Choroid plexus epithelial cell (primary cell): ENCODE data around the gene AFAP1L1.

ENCODE experiments used
- DNase-seq: peaks from one replicate; pipeline ENCODE4 v3.0.0-alpha.2; 2010; ENCODE audit warnings: low read depth
- H3K4me3 ChIP-seq: 2 replicates; pipeline ENCODE4 v1.5.1; 2011; ENCODE audit warnings: low read depth, mild to moderate bottlenecking, control low read depth, low read length, moderate library complexity
- TF ChIP-seq, protein P1 (sequence below): conservative IDR thresholded peaks from 2 replicates; pipeline ENCODE4 v1.5.1; 2011; ENCODE audit warnings: low read depth, mild to moderate bottlenecking, control low read depth, inconsistent platforms, low read length, moderate library complexity

AFAP1L1 gene

DNA sequence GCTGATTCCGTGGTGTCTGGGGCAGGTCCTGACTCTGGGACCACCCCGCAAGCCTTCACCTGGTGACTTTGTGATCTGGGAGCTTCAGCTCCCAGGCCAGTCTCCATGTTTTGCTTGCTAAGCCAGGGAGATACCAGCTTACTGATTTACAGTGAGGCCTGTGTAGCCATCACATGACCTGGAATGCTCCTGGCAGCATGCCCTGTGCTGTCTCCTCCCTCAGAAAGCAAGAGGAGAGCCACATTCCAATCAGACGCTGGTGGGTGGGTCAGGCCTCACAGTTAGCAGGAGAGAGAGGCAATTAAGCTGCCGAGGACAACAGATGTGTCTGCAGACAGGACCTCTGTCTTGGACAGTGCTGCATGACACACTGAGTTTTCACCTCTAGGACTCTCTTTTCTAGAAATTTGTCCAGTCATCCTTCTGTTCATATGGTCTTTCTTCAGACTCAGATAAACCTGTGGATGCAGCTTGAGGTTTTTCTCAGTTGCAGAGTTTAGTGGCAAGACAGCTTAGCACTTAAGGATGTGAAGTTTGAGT is 49.2 kb downstream of the AFAP1L1 start:
- peak; percentile 97 for DNase-seq
- TF ChIP-seq, protein P1, sequence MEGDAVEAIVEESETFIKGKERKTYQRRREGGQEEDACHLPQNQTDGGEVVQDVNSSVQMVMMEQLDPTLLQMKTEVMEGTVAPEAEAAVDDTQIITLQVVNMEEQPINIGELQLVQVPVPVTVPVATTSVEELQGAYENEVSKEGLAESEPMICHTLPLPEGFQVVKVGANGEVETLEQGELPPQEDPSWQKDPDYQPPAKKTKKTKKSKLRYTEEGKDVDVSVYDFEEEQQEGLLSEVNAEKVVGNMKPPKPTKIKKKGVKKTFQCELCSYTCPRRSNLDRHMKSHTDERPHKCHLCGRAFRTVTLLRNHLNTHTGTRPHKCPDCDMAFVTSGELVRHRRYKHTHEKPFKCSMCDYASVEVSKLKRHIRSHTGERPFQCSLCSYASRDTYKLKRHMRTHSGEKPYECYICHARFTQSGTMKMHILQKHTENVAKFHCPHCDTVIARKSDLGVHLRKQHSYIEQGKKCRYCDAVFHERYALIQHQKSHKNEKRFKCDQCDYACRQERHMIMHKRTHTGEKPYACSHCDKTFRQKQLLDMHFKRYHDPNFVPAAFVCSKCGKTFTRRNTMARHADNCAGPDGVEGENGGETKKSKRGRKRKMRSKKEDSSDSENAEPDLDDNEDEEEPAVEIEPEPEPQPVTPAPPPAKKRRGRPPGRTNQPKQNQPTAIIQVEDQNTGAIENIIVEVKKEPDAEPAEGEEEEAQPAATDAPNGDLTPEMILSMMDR: no peak
- H3K4me3 ChIP-seq: no peak overlapping the region

DNA sequence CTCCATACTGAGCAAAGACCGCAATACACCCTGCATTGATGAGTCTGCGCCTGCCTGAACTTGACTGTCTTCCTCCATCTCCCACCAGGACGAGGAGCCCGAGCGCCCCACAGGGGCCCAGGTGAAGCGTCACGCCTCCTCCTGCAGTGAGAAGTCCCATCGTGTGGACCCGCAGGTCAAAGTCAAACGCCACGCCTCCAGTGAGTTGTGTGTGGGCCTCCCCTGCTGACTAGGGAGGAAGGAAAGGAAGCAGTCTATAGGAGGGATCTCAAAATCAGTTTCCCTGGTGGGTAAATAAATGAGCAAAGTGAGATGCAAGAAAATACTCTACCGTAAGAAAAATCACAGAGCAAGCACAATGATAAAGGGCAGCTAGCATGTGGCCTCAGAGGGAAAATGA is 50.9 kb downstream of the AFAP1L1 start:
- TF ChIP-seq, protein P1: no peak
- H3K4me3 ChIP-seq: no peak overlapping the region
- no peak for DNase-seq

DNA sequence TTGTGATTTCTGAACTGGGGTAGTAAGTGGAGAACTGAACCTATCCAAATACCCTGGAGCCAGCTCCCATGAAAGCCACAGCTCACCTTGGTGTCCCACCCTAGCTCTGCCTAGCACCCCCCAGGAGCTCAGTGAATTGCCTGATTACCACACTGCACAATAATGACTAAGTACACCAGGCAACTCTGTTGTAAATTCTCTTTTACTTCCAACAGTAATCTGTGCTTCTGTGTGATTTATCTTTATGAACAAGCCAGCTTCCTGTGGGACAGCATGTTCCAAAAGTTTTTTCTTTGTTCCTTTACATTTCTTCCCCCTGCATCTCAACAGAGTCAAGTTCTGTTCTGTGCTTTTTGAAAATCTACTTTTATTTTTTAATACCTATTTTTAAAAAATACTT is 51.6 kb downstream of the AFAP1L1 start:
- DNase-seq: peak; percentile 41
- no peak overlapping the region for H3K4me3 ChIP-seq
- TF ChIP-seq, protein P1: no peak

DNA sequence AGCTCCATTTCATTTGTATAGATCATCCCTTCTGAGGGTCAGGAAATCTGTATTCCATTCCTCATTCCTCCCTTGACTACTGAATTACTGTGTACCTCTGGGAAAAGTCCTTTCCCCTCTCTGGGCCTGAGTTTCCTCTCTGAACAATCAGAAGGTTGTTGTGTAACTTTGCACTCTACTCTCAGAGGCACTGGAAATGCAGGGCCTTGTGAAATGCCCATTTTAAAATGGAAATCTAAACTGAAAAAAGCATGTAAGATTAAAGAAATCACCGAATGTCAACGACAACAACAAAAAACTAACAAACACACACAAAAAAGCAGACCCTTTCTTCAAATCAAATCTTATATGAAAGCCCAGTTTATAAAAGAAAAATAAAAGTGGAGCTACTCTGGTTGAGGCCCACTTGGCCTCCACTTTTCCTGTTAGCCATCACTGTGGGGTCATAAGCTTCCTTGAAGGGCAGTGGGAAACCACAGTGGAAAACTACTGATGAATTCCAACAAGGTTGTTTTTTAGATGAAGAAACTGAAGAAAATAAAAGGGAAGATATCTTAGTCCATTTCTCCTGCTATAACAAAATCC is 52.1 kb downstream of the AFAP1L1 start:
- TF ChIP-seq, protein P1: no peak
- peak; percentile 54 for DNase-seq

DNA sequence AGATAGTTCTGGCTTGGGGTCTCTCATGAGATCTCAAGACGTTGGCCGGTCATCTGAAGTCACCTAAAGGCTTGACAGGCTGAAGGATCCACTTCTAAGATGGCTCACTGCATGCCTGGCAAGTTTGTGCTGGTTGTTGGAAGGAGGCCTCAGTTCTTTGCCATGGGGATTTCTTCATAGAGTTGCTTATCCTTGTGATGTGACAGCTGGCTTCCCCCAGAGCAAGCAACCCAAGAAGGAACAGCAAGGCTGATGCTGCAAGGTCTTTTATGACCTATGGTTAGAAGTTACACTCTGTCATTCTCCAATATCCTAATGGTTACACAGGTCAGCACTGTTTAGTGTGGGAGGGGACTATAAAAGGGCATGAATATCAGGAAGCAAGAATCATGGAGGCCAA is 53.0 kb downstream of the AFAP1L1 start:
- no peak for DNase-seq
- TF ChIP-seq, protein P1: no peak
- H3K4me3 ChIP-seq: no peak overlapping the region

More for the DNA sequence above, 52.1 kb downstream of the AFAP1L1 start:
- H3K4me3 ChIP-seq: no peak overlapping the region

DNA sequence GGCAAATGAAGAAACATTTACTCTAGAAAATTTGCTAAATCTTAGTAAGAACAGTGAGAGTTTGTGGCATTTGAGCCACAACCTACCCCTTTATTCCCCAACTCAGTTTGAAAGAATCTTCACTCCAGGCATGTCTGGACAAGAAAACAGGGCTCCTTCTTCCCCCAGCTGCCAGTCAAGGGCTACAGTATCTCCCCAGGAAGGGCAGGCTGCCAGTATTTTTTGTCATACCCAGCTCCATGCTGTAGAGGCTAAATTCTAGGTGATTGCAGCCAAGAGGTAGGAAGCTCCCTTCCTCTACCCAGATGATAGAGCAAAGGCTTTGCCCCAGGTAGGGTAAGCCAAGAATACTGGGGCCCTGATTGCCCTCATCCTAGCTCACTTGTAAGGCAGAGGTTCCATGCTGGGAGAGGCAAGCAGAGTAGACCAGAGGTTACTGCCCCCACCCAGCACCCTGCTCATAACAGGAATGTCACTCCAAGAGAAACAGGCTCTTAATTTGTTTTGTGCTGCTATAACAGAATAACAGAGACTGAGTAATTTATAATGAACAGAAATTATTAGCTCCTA is 53.6 kb downstream of the AFAP1L1 start:
- H3K4me3 ChIP-seq: no peak overlapping the region
- TF ChIP-seq, protein P1: no peak
- peak; percentile 37 for DNase-seq

DNA sequence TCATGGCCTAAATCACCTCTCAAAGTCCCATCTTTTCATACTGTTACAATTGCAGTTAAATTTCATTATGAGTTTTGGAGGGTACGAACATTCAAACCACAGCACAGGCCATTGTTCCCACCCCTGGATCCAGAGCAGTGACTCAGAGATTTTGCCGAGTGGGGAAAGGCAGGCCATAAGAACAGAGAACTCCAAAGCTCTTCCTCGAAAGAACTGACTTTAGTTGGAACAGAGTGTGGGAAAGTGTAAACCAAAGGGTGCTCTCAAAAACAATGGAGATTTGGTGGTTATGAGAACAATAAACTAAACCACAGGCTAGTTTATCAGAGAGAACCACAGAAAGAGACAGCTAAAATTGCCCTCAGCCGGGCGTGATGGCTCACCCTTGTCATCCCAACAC is 54.2 kb downstream of the AFAP1L1 start:
- TF ChIP-seq, protein P1: no peak
- H3K4me3 ChIP-seq: no peak overlapping the region
- DNase-seq: no peak
